TTC549 (cell line): ENCODE measurements around the gene XPNPEP1.

Source experiments
- FAIRE-seq: peaks from 2 replicates; lab custom pipeline; 2012; peaks lifted over from hg19 to GRCh38; lab: Jason Lieb, UNC

XPNPEP1 gene

DNA sequence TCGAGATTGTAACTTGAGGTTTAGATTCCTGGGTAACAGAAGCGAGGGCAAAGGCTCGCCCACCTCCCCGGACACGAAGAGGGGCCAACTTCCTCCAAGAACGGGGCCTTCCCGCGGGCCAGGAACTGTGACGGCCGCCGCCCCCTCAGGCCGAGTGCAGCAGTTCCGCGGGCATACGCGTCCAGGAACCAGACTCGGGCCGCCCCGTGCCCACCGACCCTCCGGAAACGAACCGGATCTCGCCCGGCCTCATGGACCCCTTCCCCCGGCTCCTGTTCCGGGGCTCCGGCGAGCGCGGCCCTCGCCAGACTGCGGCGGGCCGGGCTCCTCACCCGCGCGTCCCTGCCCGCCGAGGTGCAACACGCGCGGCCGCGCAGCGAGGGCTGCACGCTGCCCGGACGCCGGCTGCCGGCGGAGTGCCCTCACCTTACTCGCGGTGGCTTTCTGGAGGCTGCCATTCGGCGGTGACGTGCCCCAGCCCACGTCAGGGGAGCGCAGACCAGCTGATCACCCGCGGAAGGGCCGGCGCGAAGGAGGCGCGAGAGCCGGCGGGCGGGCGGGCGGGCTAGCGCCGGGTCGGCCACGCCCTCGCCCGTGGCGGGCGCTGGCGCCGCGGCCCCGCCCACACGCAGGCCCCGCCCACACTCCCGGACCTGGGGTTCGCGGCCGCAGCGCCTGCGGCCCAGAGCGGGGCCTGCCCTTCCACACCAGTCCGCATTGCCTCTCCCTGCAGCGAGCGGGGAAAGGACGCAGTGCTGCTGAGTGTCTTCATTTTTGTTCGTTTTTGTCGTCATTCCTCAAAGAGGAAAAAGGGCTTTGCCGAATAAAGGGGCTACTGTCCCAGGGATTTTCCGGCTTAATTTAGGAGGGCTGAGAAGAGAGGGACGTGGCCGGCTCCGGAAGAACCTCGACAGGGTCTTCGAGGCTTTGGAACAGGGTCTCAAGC is at the start of gene XPNPEP1:
Gene XPNPEP1, minus strand, starts transcription at position 536 of the 946 bp plus-strand sequence. Its CDS starts 78 bp downstream, at position 458.
- no peak for FAIRE-seq

DNA sequence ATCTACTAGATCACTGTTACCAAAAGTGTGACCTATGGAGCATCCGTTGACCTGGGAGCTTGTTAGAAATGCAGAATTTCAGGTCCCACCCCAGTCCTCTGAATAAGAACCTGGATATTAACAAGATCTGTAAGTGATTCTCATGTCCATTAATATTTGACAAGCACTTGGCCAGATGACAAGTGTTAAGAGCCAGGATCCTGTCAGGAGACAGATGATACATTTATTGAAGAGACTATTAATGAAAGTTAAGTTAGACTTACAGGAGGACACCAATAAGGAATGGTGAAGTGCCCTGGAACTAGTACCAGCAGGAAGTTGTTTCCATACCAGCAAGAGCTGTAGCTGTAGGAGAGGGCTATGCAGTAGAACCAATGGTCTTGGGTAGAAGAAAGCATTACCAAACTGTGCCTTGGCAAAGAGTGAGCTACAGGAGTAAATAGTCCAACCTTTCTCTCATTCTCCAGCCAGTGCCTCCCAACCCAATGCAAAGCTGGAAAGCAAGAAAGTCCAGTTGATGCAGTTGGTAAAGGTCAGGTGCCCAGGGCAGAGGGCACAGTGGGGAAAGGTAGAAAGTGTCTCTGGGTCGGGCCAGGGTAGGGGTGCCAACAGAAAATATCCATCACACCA is 49.2 kb upstream of the XPNPEP1 start:
- FAIRE-seq, result no peak

DNA sequence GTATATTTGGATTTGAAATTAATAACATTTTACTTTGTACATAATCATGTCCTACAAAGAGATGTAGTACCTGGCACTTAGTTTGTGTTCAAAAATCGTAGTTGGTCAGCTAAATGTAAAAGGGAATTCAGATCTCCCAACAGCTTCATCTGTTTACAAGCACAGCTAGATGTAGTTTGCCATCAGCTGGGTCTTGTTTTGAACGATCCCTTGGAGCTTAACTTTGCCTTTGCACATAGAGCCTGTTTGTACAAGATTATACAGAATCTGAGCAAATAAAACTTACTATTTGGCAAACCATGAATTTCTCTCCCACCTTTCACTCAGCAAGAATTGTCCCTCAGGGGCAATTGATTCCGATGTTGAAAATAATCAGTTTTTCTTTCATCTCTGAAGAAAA is 48.3 kb upstream of the XPNPEP1 start:
- no peak for FAIRE-seq

DNA sequence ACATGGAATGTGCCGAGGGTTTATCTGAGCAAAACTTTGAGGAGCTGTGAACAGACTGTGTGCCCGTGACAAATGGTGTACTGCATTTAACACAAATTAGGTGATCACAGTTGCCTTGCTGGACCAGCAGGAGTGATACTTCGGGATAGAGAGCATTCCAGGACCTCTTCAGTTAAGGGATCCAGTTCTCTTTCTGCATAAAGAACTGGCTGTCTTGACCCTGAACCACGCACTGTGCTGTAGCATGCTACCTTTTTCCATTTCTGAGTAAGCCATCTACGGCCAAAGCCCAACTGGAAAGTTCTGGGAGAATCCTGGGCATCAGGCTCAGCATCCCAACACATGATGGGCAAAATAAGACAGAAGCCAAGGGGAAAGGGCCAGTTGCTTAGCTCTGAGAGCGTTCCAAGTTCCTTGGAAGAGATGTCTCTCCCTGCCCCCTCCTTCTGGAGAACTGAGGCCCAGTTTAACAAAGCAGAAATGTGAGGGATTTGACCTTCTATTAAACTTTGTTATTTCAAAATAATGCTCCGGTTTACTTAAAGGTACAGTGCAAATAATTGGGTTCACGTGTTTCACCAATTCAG is 46.5 kb upstream of the XPNPEP1 start:
- FAIRE-seq, result no peak

DNA sequence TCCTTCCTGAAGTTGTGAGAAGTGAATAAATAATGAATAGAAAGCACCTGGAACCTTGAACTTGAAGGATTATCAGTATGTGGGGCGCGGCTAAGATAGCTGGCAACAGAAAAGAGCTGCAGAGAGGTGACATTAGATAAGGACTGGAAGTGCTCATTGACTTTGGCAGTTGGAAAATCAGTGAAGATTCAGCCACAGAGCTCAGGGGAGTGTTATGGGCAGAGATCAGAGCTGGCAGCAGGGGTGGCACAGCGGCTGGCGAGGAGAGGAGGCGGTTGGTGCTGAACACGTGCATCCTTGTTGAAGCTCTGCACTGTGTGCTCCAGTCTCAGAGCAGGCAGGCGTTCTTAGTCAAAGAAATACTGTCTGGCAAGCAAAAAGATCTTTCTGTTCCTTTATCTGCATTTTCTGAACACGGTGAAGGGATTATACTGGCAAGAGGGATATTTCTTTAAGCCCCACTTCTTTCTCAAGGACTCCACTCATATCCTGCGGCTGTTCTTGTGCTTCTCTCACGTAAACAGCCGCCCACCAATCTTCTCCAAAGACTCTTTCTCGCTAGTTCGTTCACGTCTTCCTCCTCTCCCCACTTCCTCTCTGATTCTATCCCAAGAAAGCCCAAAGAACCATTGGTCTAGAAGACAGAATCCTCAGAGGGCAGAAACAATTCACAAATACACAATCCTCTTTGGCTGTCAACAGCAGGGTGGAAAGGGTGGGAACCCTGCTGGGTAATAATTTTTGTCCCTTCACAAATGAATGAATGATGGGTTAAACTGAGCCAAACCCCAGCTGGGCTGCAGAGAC is 45.8 kb upstream of the XPNPEP1 start:
- FAIRE-seq, result peak; percentile 99

DNA sequence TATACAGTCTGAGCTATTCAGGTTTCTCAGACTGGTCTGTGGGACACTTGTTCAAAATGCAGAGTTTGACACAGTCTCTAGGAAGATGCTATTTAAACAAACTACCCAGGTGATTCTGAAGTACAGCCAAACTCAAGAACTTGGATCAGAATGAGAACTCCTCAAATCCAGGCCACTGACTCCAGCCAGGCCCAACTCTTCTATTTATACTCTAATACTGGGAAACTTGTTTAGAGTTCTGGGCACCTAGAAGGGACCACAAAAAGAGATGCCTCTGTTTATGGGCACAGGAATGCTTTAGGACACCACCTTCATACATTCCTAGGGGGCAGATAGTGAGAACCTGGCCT is 44.4 kb upstream of the XPNPEP1 start:
- FAIRE-seq, result no peak

DNA sequence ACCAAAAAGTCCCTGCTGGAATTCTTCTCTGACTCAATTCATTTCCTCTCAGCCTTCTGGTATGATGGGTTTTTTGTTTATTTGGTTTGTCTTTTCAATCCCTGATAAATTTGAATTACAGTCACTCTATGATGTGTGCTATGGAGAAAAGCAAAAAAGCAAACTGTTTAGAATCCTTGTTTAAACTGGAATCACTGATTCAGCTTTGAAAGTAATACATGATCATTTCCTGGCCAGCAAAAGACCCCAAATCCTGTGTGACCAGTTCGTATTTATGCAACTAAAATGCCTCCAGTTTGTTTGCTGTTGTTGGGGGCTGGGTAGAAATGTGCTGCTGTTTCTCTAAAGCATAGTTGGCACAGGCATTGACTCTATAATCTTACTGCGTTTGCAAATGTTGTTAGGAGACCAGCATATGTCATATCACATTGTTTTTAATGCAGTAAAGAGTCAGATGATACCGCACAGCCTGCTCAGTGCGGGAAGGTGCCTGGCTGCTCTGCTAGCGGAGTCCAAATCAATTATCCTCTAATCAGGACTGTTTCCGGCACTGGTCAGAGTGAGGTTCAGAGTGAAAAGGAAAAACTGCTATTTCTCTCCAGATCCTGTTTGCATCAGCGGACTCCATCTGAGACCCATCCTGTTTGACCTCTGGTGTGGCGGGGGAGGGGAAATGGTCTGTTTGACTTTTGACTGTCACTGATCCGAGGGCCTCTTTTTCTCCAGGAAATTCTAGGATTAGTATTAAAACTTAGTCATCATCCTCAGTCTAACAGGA is 43.8 kb upstream of the XPNPEP1 start:
- FAIRE-seq, result peak; percentile 99

DNA sequence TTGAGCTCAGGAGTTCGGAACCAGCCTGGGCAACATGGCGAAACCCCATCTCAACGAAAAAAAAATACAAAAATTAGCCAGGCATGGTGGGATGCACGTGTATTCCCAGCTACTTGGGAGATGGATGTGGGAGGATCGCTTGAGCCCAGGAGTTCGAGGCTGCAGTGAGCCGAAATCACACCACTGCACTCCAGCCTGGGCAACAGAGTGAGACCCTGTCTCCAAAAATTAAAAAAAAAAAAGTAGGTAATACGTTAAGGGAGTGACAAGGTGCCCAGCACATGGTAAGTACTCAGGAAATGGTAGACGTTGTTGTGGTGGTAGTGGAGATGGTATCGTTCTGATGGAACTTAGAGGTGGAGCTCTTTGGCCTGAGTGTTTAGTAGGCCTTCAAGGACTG is 41.0 kb upstream of the XPNPEP1 start:
- FAIRE-seq, result no peak

DNA sequence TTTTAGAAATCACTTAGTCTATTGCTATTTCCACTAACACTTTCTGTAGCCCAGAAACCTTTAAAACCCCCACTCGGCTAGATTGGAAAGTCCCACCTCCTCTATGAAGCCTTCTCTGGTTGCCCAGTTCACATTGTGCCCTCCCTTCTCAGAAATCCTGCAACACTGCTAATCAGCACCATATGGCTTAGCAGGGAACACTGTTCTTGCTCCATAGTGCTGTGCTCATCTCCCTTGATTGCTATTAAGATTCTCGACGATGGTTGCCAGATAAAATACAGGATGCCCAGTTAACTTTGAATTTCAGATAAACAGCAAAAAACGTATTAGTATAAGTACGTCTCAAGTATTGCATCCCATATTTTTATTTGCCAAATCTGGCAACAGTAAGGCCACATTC is 40.1 kb upstream of the XPNPEP1 start:
- FAIRE-seq, result no peak

DNA sequence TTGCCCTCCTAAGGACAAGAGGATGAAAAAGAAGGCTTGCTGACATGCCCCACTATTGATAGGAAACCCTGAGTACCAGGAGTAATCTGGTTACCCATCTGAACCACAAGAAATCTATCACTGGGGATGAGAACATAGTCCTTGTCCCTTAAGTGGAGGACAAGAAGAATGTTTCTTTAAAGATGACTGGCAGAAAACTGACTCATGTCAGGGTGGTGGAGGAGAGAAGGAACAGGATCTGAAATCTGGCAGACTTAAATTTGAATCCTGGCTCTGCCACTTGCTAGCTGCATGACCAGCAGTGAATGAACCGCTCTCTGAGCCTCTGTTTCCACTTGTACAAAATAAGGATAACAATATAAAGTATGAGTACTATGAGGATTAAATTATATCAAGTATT is 38.9 kb upstream of the XPNPEP1 start:
- no peak for FAIRE-seq

DNA sequence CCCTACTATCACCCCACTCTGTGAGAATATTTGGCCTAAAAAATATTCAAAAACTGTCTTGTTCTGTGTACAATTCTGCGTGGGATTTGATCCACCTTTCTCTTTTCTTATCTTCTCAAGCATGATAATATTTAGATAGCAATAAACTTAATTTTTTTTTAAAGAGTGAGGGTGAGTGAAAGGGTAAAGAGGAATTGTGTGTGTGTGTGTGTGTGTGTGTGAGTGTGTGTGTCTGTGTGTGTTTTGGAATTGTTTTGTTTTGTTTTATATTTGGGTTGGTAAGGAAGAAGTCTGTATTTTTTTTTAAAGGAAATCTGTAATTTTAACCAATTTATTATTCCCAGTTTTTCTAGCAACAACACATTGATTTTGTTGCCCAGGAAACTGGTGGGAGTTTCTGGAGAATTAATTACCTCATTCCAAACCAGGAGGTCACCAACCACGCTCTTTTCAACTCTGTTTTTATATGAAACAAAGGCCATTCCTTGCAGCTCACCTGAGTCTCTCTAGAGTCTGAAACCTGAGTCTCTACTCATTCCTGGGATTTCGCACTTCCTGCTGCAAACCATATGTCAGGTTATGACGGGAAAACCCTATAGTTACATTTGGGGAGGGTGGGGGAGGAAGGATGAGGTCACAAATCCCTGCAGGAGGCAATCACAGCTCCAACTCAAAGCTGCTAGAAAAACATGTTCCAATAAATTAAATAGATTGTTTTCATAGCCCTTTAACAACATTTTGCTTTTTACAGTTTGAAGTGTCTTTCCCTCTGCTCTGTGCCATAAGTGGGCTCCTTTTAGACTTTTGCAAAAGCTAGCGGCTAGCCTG is 38.1 kb upstream of the XPNPEP1 start:
- no peak for FAIRE-seq

DNA sequence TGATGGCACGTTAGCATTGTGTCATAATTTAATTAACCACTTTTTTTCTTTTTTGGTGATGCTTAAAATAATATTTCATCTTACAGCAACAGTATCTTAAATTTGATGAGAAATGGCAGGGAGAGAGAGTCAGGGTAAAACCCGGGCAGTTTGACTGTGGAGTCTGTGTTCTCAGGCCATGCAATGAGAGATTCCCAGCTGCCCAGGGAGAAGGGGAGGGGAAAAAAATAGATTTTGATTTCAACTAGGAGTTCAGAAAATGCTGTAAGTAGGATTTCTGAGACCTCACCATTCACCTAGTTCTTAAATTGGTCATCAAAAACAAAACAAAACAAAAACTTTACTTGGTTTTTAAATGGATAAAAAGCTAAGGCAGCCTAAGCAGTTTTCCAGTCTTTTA is 37.4 kb upstream of the XPNPEP1 start:
- FAIRE-seq, result no peak

DNA sequence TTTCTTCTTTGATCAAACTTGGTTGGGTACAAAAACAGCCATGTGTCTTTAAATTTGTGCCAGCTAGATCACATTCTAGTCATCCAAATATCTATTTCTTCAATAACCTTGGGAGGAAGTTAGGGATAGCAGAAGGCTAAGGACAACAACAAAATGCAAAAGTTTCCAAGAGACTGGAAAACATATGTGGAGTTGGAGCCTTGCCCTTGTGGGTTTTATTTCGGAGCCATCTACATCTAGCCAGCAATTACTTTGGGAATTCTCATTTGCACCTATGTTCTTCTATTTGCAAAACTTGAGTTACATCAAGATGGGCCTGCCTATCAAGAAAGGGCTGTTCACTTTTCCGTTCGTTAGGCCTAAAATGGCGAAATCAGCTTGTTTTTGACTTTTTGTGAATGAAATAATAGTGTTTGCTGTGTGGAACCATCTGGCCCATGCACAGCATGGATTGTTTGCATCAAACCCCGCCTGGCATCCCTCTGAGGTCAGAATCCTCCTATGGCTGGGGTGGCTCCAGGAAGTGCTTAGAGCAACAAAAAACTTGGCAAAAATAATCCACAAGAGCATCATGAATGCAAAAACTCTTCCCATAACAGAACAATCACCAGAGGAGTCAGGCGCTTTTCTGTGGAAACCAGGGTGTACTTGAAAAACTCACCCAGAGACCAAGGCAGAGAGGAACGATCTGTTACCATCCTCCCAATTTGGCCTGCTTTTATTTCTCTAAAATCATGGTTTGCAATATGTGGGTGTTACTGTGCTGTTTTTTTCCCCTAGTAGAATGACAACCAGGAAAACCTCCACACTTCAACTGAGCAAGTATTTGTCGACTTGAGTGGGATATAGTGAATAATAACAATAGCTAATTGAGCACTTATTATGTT is 36.2 kb upstream of the XPNPEP1 start:
- FAIRE-seq, result no peak

DNA sequence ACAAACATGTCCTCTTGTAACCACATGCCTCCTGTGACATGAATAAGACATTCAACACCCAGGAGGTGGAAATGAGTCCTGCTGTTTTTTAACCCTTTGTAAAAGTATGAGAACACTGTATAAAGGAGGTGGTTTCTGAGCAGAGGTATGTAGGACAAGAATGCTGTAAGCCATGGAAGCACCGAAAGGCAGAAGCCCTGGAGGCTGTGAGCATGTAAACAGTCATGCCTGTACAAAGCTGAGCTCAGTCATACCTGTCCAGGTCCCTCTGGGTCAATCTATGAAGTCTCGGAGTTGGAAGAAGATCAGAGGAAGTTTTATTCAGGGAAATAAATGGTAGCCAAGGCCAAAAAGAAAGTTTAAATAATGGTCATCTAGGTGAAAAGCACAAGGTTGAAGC is 34.7 kb upstream of the XPNPEP1 start:
- FAIRE-seq, result no peak

DNA sequence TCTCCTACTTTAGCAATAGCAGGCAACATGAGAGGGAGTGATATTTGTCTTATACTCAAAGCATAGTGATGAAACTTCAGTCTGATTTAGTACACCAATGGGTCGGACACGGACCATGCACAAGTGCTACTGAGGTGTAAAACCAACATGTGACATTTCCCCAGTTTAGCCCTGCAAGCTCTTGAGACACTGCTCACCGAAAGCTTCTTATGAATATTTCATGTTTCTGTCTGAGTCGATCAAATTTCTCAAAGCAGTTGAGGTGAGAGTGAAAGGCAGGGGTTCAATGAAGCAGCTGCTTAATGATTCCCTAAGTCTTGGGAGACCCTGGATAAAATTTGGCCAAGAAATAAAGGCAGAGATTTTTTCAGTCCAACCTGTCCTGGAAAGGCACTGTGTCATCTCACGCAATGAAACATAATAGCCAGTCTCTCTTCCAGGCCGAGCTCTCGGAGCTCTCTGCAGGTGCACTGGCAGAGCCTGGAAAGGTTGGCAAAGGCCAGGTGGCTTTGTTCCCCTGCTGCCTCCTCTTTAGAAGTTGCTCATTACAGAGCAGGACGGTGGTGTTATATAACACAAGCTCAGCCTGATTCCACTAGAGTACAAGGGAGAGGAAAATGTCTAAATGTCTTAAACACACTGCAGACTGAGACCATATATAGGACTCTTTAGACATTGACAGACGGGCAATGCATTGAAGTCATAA is 33.9 kb upstream of the XPNPEP1 start:
- no peak for FAIRE-seq

DNA sequence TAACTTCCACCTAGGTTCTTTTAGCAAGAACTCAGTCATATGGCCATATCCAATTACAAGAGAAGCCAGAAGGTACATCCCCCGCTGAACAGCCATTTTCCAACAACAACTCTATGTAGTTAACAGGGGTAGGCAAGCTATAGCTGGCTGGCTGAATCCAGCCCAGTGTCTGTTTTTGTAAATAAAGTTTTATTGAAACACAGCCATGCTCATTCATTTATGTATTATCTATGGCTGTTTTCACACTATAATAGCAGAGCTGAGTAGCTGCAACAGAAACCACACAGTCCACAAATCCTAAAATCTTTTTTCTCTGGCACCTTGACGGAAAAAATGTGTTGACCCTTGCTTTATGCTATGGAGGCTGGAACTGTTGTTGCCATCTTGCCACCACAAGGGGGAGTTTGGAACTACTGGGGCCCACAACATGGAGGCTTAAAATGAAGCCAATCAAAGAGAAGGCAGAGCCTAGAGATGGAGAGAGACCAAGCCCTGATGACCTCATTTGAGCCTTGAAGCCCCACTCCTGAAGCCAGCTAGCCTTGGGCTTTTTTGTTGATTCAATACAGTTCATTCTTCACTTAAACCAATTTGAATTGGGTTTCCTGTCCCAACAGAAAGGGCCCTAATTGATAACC is 33.3 kb upstream of the XPNPEP1 start:
- no peak for FAIRE-seq

DNA sequence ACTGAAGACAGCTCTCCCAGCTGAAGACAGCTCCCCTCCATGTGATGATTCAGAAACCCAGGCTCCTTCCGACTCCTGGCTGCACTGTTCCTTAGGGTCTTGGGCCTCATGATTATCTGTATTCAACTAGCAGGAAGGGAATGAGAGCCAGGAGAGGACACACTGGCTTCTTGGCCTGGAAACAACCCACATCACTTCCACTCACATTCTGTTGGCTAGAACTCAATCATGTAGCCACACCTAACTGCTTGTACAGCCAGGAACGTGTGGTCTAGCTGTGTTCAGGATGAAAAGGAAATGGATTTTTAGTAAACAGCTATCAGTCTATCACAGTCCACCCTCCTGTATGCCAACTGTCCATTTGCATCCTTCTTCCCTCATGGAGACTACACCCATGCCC is 30.5 kb upstream of the XPNPEP1 start:
- FAIRE-seq, result no peak

DNA sequence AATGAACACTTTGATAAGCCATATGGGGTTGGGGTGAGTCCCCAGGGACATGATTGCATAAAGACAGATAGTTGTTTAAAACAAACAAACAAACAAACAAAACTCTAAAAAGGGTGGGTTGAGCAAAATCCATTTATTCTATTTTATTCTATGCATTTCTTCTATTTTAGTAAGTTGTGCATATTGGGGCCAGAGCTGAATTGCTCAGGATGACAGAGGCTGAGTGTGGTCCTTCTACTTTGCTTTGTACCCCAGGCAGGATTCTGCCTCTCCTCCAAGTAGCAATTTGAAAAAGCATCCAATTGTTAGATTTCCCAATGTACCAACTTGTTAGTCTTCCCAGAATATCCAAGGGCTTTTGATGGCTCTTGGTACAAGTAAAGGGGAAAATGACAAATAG is 29.2 kb upstream of the XPNPEP1 start:
- FAIRE-seq, result no peak
